Astrocyte of the cerebellum (primary cell): Measurements from ENCODE around the gene CDK5RAP2.
"Not testable (repeated sequence)": the region's sequence is repeated elsewhere in the genome, so short reads cannot be mapped to it uniquely, and the experiment has no call there.

Experiments used
- DNase-seq: peaks from one replicate; pipeline ENCODE4 v3.0.0-alpha.2; 2011; ENCODE audit warnings: low read depth
- H3K4me3 ChIP-seq: 2 replicates; pipeline ENCODE4 v1.5.1; 2011; ENCODE audit warnings: mild to moderate bottlenecking, low read depth, low read length, moderate library complexity
- in situ Hi-C: cut with HindIII; loops from 2 replicates; pipeline ENCODE4 v1.10.0; 2017; ENCODE audit warnings: low sequenced_read_pairs
- TF ChIP-seq, protein P1 (sequence below): IDR thresholded peaks from 2 replicates; pipeline ENCODE4 v1.5.1; 2012; ENCODE audit warnings: low read length, low read depth, moderate library complexity, mild to moderate bottlenecking; ENCODE audit errors: missing control alignments

The CDK5RAP2 gene

DNA sequence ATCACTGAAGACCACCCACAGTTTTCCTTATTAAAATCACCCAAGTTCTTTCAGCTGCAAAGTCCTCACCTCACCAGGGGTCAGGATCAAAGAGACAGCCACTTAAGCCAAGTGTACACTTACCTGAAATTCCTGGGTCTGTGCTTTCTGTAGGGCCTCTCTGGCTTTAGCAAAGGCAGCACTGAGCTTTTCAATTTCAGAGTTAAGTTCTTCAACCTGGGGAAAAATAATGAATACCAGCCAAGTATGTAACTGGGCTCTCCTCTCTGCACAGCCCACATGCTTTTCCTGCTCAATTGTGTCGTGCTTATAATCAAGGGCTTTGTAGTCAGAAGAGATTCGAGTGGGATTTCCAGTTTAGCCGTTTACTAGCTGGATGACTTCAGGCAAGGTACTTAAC lies 55.1 kb downstream of the CDK5RAP2 start:
- DNase-seq = no peak
- H3K4me3 ChIP-seq = no peak overlapping the region
- in situ Hi-C loops = loop anchor here (25.0 kb wide), 1 partner anchor 963 kb away; no protein-coding TSS in a partner anchor
- TF ChIP-seq, protein P1, sequence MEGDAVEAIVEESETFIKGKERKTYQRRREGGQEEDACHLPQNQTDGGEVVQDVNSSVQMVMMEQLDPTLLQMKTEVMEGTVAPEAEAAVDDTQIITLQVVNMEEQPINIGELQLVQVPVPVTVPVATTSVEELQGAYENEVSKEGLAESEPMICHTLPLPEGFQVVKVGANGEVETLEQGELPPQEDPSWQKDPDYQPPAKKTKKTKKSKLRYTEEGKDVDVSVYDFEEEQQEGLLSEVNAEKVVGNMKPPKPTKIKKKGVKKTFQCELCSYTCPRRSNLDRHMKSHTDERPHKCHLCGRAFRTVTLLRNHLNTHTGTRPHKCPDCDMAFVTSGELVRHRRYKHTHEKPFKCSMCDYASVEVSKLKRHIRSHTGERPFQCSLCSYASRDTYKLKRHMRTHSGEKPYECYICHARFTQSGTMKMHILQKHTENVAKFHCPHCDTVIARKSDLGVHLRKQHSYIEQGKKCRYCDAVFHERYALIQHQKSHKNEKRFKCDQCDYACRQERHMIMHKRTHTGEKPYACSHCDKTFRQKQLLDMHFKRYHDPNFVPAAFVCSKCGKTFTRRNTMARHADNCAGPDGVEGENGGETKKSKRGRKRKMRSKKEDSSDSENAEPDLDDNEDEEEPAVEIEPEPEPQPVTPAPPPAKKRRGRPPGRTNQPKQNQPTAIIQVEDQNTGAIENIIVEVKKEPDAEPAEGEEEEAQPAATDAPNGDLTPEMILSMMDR = no peak

DNA sequence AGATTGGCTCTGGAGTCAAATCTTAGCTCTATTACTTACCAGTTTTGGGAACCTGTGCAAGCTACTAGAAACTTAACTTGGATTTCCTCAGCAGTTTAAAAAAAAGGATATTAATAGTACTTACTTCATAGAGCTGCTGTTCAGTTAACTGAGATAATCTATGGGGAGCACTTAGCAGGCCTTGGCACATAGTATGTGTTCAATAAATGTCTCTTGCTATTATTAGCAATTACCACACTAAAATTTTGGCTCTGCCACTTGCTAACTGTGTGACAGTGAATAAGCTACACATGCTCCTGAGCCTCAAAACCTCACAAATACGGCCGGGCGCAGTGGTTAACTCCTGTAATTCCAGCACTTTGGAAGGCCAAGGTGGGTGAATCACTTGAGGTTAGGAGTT lies 55.9 kb downstream of the CDK5RAP2 start:
- in situ Hi-C loops = no loop called here
- DNase-seq = no peak
- TF ChIP-seq, protein P1 = no peak
- H3K4me3 ChIP-seq = no peak overlapping the region

DNA sequence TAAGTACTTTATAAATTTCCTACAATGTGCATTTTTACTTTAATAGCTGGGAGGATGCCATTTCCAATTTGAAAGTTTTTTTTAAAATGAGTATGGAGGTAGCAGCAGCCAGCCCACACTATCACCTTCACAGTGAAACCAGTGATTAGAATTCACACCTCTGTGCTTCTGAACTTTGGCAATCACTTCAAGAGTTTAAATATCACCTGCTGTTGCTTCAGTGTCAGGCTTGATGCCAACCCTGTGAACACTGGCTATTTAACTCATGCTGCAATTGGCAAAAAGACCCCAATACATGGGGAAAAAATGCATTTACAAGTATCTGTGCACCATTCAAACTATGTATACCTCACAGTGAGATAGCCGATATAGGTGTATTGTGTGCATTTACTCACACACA lies 57.4 kb downstream of the CDK5RAP2 start:
- no peak for DNase-seq
- H3K4me3 ChIP-seq = no peak overlapping the region
- in situ Hi-C loops = no loop called here
- TF ChIP-seq, protein P1 = no peak

DNA sequence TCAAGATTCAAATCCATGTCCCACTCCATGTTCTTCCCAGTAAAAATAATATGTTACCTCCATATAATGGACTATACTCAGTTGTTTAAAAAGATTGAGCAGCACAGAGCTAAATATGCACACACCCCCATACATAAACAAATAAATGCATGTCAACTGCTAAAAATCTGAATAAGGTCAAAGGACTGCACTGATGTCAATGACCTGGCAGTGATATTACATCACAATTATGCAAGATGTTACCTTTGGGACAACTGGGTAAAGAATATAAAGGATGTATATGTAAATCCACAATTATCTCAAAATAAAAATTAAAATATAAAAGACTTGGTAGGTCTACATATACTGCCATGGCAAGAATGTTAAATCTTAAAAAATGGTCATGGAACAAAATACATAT lies 57.9 kb downstream of the CDK5RAP2 start:
- TF ChIP-seq, protein P1 = no peak
- no peak overlapping the region for H3K4me3 ChIP-seq
- no peak for DNase-seq
- in situ Hi-C loops = no loop called here

DNA sequence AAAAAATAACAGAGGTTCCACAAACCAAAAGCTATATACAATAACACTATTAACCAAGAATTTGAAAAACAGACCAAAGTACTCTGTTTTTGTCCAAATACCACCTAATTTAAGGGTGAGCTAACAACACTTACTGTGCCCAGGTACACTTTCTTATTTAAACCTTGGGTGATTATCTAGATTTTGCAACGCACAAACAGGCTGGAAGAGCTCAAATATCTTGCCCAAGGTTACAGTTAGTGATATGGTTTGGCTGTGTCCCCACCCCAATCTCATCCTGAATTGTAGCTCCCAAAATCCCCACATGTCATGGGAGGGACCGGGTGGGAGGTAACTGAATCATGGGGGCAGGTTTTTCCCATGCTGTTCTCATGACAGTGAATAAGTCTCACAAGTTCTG lies 58.9 kb downstream of the CDK5RAP2 start:
- DNase-seq = no peak
- H3K4me3 ChIP-seq = no peak overlapping the region
- in situ Hi-C loops = no loop called here
- TF ChIP-seq, protein P1 = no peak

DNA sequence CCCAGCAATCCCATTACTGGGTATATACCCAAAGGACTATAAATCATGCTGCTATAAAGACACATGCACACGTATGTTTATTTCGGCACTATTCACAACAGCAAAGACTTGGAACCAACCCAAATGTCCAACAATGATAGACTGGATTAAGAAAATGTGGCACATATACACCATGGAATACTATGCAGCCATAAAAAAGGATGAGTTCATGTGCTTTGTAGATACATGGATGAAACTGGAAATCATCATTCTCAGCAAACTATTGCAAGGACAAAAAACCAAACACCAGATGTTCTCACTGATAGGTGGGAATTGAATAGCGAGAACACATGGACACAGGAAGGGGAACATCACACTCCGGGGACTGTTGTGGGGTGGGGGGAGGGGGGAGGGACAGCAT lies 64.0 kb downstream of the CDK5RAP2 start:
- DNase-seq, in situ Hi-C loops, H3K4me3 ChIP-seq: not testable (repeated sequence)

DNA sequence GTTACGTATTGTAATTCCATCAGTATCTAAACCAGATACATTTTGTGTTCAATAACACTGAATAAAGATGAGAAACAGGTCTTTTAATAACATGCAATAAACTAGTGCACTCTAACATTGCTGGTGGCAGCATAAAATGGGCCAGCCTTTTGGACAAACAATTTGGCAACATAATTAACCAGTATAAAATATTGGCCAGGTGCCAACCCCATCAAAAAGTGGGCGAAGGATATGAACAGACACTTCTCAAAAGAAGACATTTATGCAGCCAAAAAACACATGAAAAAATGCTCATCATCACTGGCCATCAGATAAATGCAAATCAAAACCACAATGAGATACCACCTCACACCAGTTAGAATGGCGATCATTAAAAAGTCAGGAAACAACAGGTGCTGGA lies 64.5 kb downstream of the CDK5RAP2 start:
- H3K4me3 ChIP-seq, in situ Hi-C loops, DNase-seq: not testable (repeated sequence)

DNA sequence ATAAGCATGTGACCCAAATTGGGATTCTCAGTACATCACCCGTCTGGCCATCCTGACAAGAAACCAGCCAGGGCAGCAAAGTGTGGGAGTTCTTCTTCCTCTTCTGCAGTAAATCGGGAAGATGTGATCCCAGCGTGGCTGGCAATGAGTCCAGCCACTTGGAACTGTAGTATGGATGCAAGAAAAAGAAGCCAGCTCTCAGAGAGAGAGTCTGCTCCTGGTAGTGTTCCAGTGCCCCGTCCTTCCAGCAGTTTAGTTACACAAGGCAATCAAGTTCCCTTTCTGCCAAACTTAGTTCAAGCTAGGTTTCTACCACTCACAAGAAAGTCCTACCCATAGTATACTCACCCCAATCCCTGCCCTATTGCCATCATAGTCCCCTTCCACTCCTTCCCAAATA lies 65.6 kb downstream of the CDK5RAP2 start:
- in situ Hi-C loops = no loop called here
- TF ChIP-seq, protein P1 = no peak
- no peak for DNase-seq
- H3K4me3 ChIP-seq = no peak overlapping the region
